Caco-2 (cell line): Measurements from ENCODE around the gene MAPK8IP3. TPM values are rescaled to one million over a fixed set of nuclear protein-coding genes. Genes with fewer than 3 reads are reported as not detected.

Source experiments
- BruUV-seq: library from RNA; stranded (reverse); fragments of 400-500 nt; replicated peaks from 2 replicates; lab custom pipeline; 2021; lab: Mats Ljungman, UMichigan
- CTCF ChIA-PET: fragments of 300-600 bp; sonication (Branson Sonifier 250); formaldehyde crosslinking; loops from one replicate; lab custom pipeline; 2022; ENCODE audit warnings: antibody characterized with exemption; lab: Charles Lee
- POLR2A ChIA-PET: fragments of 300-600 bp; sonication (Branson Sonifier 250); formaldehyde crosslinking; loops from one replicate; lab custom pipeline; 2022; ENCODE audit warnings: antibody characterized with exemption; lab: Charles Lee
- DNase-seq, 2 experiments: peaks; one replicate each; pipeline versions ENCODE4 v3.0.0 to v3.0.0-alpha.2; 2020 to 2022
- H3K27me3 ChIP-seq: replicated peaks from 2 replicates; pipeline ENCODE4 v1.6.0; 2011; ENCODE audit warnings: low read length; ENCODE audit not compliant: control insufficient read depth, insufficient read depth
- H3K36me3 ChIP-seq: 2 replicates; pipeline ENCODE4 v1.5.1; 2011; ENCODE audit warnings: low read length; ENCODE audit not compliant: control insufficient read depth, insufficient read depth
- H3K4me1 ChIP-seq: fragments of 250-450 bp; sonication (Bioruptor Pico); 2 replicates; pipeline ENCODE4 v1.5.1; 2020; ENCODE audit warnings: mild to moderate bottlenecking
- H3K4me3 ChIP-seq: 2 replicates; pipeline ENCODE4 v1.5.1; 2011; ENCODE audit warnings: low read depth, mild to moderate bottlenecking, control low read depth, low read length
- H3K9me3 ChIP-seq: fragments of 250-450 bp; sonication (Bioruptor Pico); 2 replicates; pipeline ENCODE4 v1.5.1; 2020; ENCODE audit warnings: mild to moderate bottlenecking, moderate library complexity
- H3K27ac Mint-ChIP-seq: one replicate; pipeline ENCODE4 v1.8.0; 2022; ENCODE audit warnings: mixed read lengths; ENCODE audit not compliant: unreplicated experiment
- H3K27me3 Mint-ChIP-seq: one replicate; pipeline ENCODE4 v1.8.0; 2022; ENCODE audit warnings: mixed read lengths; ENCODE audit not compliant: insufficient read depth, unreplicated experiment
- H3K36me3 Mint-ChIP-seq: one replicate; pipeline ENCODE4 v1.8.0; 2022; ENCODE audit warnings: mild to moderate bottlenecking, mixed read lengths; ENCODE audit not compliant: insufficient read depth, unreplicated experiment
- H3K4me1 Mint-ChIP-seq: one replicate; pipeline ENCODE4 v1.8.0; 2022; ENCODE audit warnings: low read depth, mixed read lengths; ENCODE audit not compliant: unreplicated experiment
- H3K4me3 Mint-ChIP-seq: one replicate; pipeline ENCODE4 v1.8.0; 2022; ENCODE audit warnings: mild to moderate bottlenecking, moderate library complexity, mixed read lengths; ENCODE audit not compliant: unreplicated experiment
- H3K9me3 Mint-ChIP-seq: one replicate; pipeline ENCODE4 v1.8.0; 2022; ENCODE audit warnings: mixed read lengths; ENCODE audit not compliant: unreplicated experiment
- CTCF ChIP-seq, 2 experiments: fragments of 200-600 bp in 1 of 2; IDR thresholded peaks; 1 replicate in 1 of 2; 2 replicates in 1 of 2; pipeline versions ENCODE4 v1.5.1 to v1.8.0; 2011 to 2022; ENCODE audit warnings: antibody characterized with exemption in 1 of 2, control low read depth in 1 of 2, inconsistent platforms in 1 of 2, low read depth in 1 of 2, low read length in 1 of 2, mild to moderate bottlenecking in 1 of 2, moderate library complexity in 1 of 2; ENCODE audit not compliant: insufficient read depth in 1 of 2, severe bottlenecking in 1 of 2, unreplicated experiment in 1 of 2
- intact Hi-C: fragments of 100-400 bp; cut with micrococcal nuclease; formaldehyde crosslinking; loops from one replicate; pipeline ENCODE4 v1.10.0; 2022; ENCODE audit not compliant: unreplicated experiment
- total RNA-seq: library from RNA; stranded (reverse); gene quantifications from 2 replicates; pipeline ENCODE4 v1.2.3, GENCODE V29; 2022

Gene MAPK8IP3
- total RNA-seq, 1 experiment from 2014 or later = 60.5 TPM

GRCh38 chr16:1817276-1817589, 111.2 kb downstream of the MAPK8IP3 start:
- intact Hi-C loops = no loop called here
- POLR2A ChIA-PET = no interaction called here
- peaks cover 1% of the 10 kb centered on the region; the same call in 1 of the 2 replicates for H3K36me3 ChIP-seq
- H3K27me3 ChIP-seq = no peaks in the 10 kb centered on the region
- Mint-ChIP-seq H3K27me3 (no peaks in the 10 kb centered on the region), H3K4me3 (no peak overlapping the region), H3K4me1 (no peaks in the 10 kb centered on the region), H3K27ac (no peak overlapping the region), H3K9me3 (no peaks in the 10 kb centered on the region), H3K36me3 (peaks cover 27% of the 10 kb centered on the region)
- H3K9me3 ChIP-seq = no peaks in the 10 kb centered on the region
- H3K4me1 ChIP-seq = no peaks in the 10 kb centered on the region
- CTCF ChIA-PET = no interaction called here
- H3K4me3 ChIP-seq = no peak overlapping the region
- TF ChIP-seq CTCF (IDR thresholded peaks at IDR 0.05; ENCODE audit: insufficient read depth in 1 of 2, low read depth in 1 of 2, low read length in 1 of 2, severe bottlenecking in 1 of 2, unreplicated experiment in 1 of 2) = no peak
- no peak for DNase-seq
- no TSS peak for BruUV-seq

GRCh38 chr16:1817716-1818115, 111.7 kb downstream of the MAPK8IP3 start:
- peaks cover 27% of the 10 kb centered on the region for H3K36me3 Mint-ChIP-seq
- no peak overlapping the region for H3K4me3 Mint-ChIP-seq
- Histone ChIP-seq H3K27me3 (no peaks in the 10 kb centered on the region), H3K36me3 (peaks cover 1% of the 10 kb centered on the region; the same call in 1 of the 2 replicates), H3K4me1 (no peaks in the 10 kb centered on the region), H3K4me3 (no peak overlapping the region), H3K9me3 (no peaks in the 10 kb centered on the region)
- intact Hi-C loops = no loop called here
- POLR2A ChIA-PET = no interaction called here
- no peak for TF ChIP-seq CTCF (IDR thresholded peaks at IDR 0.05; ENCODE audit: insufficient read depth in 1 of 2, low read depth in 1 of 2, low read length in 1 of 2, severe bottlenecking in 1 of 2, unreplicated experiment in 1 of 2)
- no TSS peak for BruUV-seq
- CTCF ChIA-PET = interaction anchor here (0.5 kb wide), 1 partner anchor 14 kb away, joined by 3 read pairs; no protein-coding TSS in a partner anchor
- H3K9me3 Mint-ChIP-seq = no peaks in the 10 kb centered on the region
- DNase-seq = no peak
- H3K27ac Mint-ChIP-seq = no peak overlapping the region
- no peaks in the 10 kb centered on the region for H3K4me1 Mint-ChIP-seq
- no peaks in the 10 kb centered on the region for H3K27me3 Mint-ChIP-seq

GRCh38 chr16:1818204-1818872, 112.3 kb downstream of the MAPK8IP3 start:
- CTCF ChIA-PET = no interaction called here
- Mint-ChIP-seq H3K9me3 (no peaks in the 10 kb centered on the region), H3K4me1 (no peaks in the 10 kb centered on the region), H3K36me3 (peaks cover 22% of the 10 kb centered on the region), H3K27ac (no peak overlapping the region), H3K27me3 (no peaks in the 10 kb centered on the region), H3K4me3 (no peak overlapping the region)
- intact Hi-C loops = no loop called here
- Histone ChIP-seq H3K36me3 (peaks cover 1% of the 10 kb centered on the region; the same call in 1 of the 2 replicates), H3K27me3 (no peaks in the 10 kb centered on the region), H3K4me1 (no peaks in the 10 kb centered on the region), H3K9me3 (no peaks in the 10 kb centered on the region), H3K4me3 (no peak overlapping the region)
- no TSS peak for BruUV-seq
- POLR2A ChIA-PET = no interaction called here
- no peak for TF ChIP-seq CTCF (IDR thresholded peaks at IDR 0.05; ENCODE audit: insufficient read depth in 1 of 2, low read depth in 1 of 2, low read length in 1 of 2, severe bottlenecking in 1 of 2, unreplicated experiment in 1 of 2)
- no peak for DNase-seq
